GM12891 (cell line): ENCODE measurements around the gene C10orf67.

Source experiments
- POLR2AphosphoS5 ChIP-seq: IDR thresholded peaks from 2 replicates; pipeline ENCODE4 v1.6.1; 2011; ENCODE audit warnings: low read depth, low read length, control low read depth
- TAF1 ChIP-seq: IDR thresholded peaks from 2 replicates; pipeline ENCODE4 v1.6.1; 2011; ENCODE audit warnings: low read depth, low read length, control low read depth

- TF ChIP-seq POLR2AphosphoS5 (no peak), TAF1 (no peak)
These were observed 86.1 kb downstream of the C10orf67 start for GRCh38 chr10:23258516-23258915.
